G401 (cell line): ENCODE data around the gene CBX4. TPM values are rescaled to one million over a fixed set of nuclear protein-coding genes. Genes with fewer than 3 reads are reported as not detected.
"Not testable (repeated sequence)": the region's sequence is repeated elsewhere in the genome, so short reads cannot be mapped to it uniquely, and the experiment has no call there.

Experiments
- DNase-seq: peaks from one replicate; pipeline ENCODE4 v3.0.0-alpha.2; 2015; ENCODE audit warnings: low spot score
- in situ Hi-C: cut with HindIII; loops from 2 replicates; pipeline ENCODE4 v1.10.0; 2016; ENCODE audit warnings: low sequenced_read_pairs, mixed read lengths
- total RNA-seq: library from RNA; depleted of rRNA; stranded (reverse); fragments of >200 nt; shearing (Covaris generic); gene quantifications from 2 replicates; pipeline ENCODE4 v1.2.3, GENCODE V29; 2014

CBX4 gene
- total RNA-seq, 1 experiment from 2014 or later = 20.9 TPM

- no peak for DNase-seq
- in situ Hi-C loops = no loop called here
These were observed 23.0 kb upstream of the CBX4 start for GRCh38 chr17:79862238-79862637.

GRCh38 chr17:79861413-79862216 lies 22.4 kb upstream of the CBX4 start:
- in situ Hi-C loops = no loop called here
- no peak for DNase-seq

GRCh38 chr17:79859676-79860615 lies 20.7 kb upstream of the CBX4 start:
- no peak for DNase-seq
- in situ Hi-C loops = no loop called here

- no peak for DNase-seq
- in situ Hi-C loops = no loop called here
These were observed 17.9 kb upstream of the CBX4 start for GRCh38 chr17:79857095-79857494.

- in situ Hi-C loops = no loop called here
- no peak for DNase-seq
These were observed 16.3 kb upstream of the CBX4 start for GRCh38 chr17:79855331-79856124.

- in situ Hi-C loops = no loop called here
- no peak for DNase-seq
These were observed 15.1 kb upstream of the CBX4 start for GRCh38 chr17:79854080-79855060.

- DNase-seq, in situ Hi-C loops: not testable (repeated sequence)
These were observed 13.9 kb upstream of the CBX4 start for GRCh38 chr17:79853168-79853567.

- DNase-seq = no peak
- in situ Hi-C loops = no loop called here
These were observed 13.5 kb upstream of the CBX4 start for GRCh38 chr17:79852748-79853147.

- DNase-seq = no peak
- in situ Hi-C loops = no loop called here
These were observed 12.2 kb upstream of the CBX4 start for GRCh38 chr17:79851461-79851817.

- no peak for DNase-seq
- in situ Hi-C loops = no loop called here
These were observed 11.6 kb upstream of the CBX4 start for GRCh38 chr17:79850571-79851460.

GRCh38 chr17:79849953-79850352 lies 10.7 kb upstream of the CBX4 start:
- in situ Hi-C loops = no loop called here
- DNase-seq = no peak

- no peak for DNase-seq
- in situ Hi-C loops = no loop called here
These were observed 9.1 kb upstream of the CBX4 start for GRCh38 chr17:79848370-79848766.

- in situ Hi-C loops = no loop called here
- no peak for DNase-seq
These were observed 8.6 kb upstream of the CBX4 start for GRCh38 chr17:79847698-79848369.

- DNase-seq = peak; percentile 9
These were observed 6.3 kb upstream of the CBX4 start for GRCh38 chr17:79845601-79845949.

GRCh38 chr17:79844869-79845600 lies 5.8 kb upstream of the CBX4 start:
- in situ Hi-C loops = no loop called here
- no peak for DNase-seq

More at GRCh38 chr17:79845601-79845949, 6.3 kb upstream of the CBX4 start:
- in situ Hi-C loops = no loop called here
